H1 (cell line): ENCODE results near the gene PRSS22. TPM values are rescaled to one million over a fixed set of nuclear protein-coding genes. Genes with fewer than 3 reads are reported as not detected.

Experiments used
- CTCF ChIA-PET: fragments of 300-600 bp; sonication (Branson Sonifier 250); formaldehyde crosslinking; loops from one replicate; lab custom pipeline; 2021; ENCODE audit not compliant: partially characterized antibody; lab: Charles Lee
- POLR2A ChIA-PET: fragments of 300-600 bp; sonication (Branson Sonifier 250); formaldehyde crosslinking; loops from one replicate; lab custom pipeline; 2021; ENCODE audit warnings: inconsistent platforms; ENCODE audit not compliant: partially characterized antibody; lab: Charles Lee
- DNase-seq, 2 experiments: peaks; one replicate each; pipeline versions ENCODE4 v3.0.0 to v3.0.0-alpha.2; 2010 to 2022; ENCODE audit warnings: low spot score in 2 of 2, low read depth in 1 of 2, mixed read lengths in 1 of 2
- FAIRE-seq: peaks from 2 replicates; lab custom pipeline; 2011; peaks lifted over from hg19 to GRCh38; lab: Jason Lieb, UNC
- H2AFZ ChIP-seq: 2 replicates; pipeline ENCODE4 v1.8.1; 2012; ENCODE audit warnings: low read length, inconsistent platforms
- H2AK5ac ChIP-seq: 2 replicates; pipeline ENCODE4 v1.6.1; 2013; ENCODE audit warnings: low read depth, low read length
- H2BK120ac ChIP-seq: replicated peaks from 2 replicates; pipeline ENCODE3; 2013; ENCODE audit warnings: low read depth, low read length, inconsistent platforms
- H2BK12ac ChIP-seq: 2 replicates; pipeline ENCODE4 v1.6.1; 2013; ENCODE audit warnings: low read depth, low read length
- H2BK15ac ChIP-seq: 2 replicates; pipeline ENCODE4 v1.6.1; 2013; ENCODE audit warnings: low read length
- H2BK20ac ChIP-seq: 2 replicates; pipeline ENCODE4 v1.6.1; 2013; ENCODE audit warnings: low read length
- H2BK5ac ChIP-seq: 2 replicates; pipeline ENCODE4 v1.6.1; 2013; ENCODE audit warnings: low read depth, low read length
- H3K14ac ChIP-seq: 2 replicates; pipeline ENCODE4 v1.6.1; 2013; ENCODE audit warnings: inconsistent platforms; ENCODE audit not compliant: insufficient read length
- H3K18ac ChIP-seq: 2 replicates; pipeline ENCODE4 v1.6.1; 2013; ENCODE audit warnings: low read length; ENCODE audit errors: extremely low read depth
- H3K23ac ChIP-seq: 2 replicates; pipeline ENCODE4 v1.6.1; 2013; ENCODE audit warnings: inconsistent platforms; ENCODE audit not compliant: insufficient read length
- H3K23me2 ChIP-seq: 2 replicates; pipeline ENCODE4 v1.6.1; 2013; ENCODE audit warnings: low read depth, low read length
- H3K27ac ChIP-seq: 2 replicates; pipeline ENCODE4 v1.6.1; 2011; ENCODE audit warnings: low read depth, low read length, inconsistent platforms
- H3K27me3 ChIP-seq, 4 experiments: replicated peaks in 1 of 4; 1 replicate in 1 of 4; 2 replicates in 3 of 4; pipeline versions ENCODE4 v1.6.1 to v1.8.1; 2011 to 2013; ENCODE audit warnings: low read length in 3 of 4, mild to moderate bottlenecking in 3 of 4, inconsistent platforms in 2 of 4, mixed read lengths in 2 of 4, moderate library complexity in 1 of 4; ENCODE audit not compliant: control insufficient read depth in 3 of 4, insufficient read depth in 3 of 4; ENCODE audit errors: extremely low read depth in 1 of 4
- H3K36me3 ChIP-seq, 4 experiments: 2 replicates each; pipeline versions ENCODE4 v1.6.1 to v1.8.1; 2011 to 2013; ENCODE audit warnings: mild to moderate bottlenecking in 4 of 4, low read length in 3 of 4, moderate library complexity in 2 of 4, control low read depth in 1 of 4, inconsistent platforms in 1 of 4; ENCODE audit not compliant: insufficient read depth in 4 of 4, control insufficient read depth in 2 of 4
- H3K4ac ChIP-seq: replicated peaks from 2 replicates; pipeline ENCODE3; 2013; ENCODE audit warnings: low read length, low read depth, mixed read lengths, inconsistent platforms; ENCODE audit not compliant: insufficient read length
- H3K4me1 ChIP-seq, 4 experiments: replicated peaks in 1 of 4; 1 replicate in 1 of 4; 2 replicates in 3 of 4; pipeline versions ENCODE4 v1.6.1 to v1.8.1; 2011 to 2013; ENCODE audit warnings: low read length in 3 of 4, inconsistent platforms in 2 of 4, mixed read lengths in 1 of 4; ENCODE audit not compliant: insufficient read depth in 4 of 4, control insufficient read depth in 3 of 4
- H3K4me2 ChIP-seq, 2 experiments: 2 replicates each; pipeline versions ENCODE4 v1.6.1 to v1.8.1; 2011 to 2013; ENCODE audit warnings: low read depth in 2 of 2, low read length in 2 of 2, control low read depth in 1 of 2, inconsistent platforms in 1 of 2, mild to moderate bottlenecking in 1 of 2; ENCODE audit not compliant: insufficient read depth in 1 of 2
- H3K4me3 ChIP-seq, 4 experiments: fragments of 200-600, 300-600 bp in 1 of 4; sonication (generic), shearing (Covaris generic), sonication (Bioruptor Twin) in 1 of 4; 2 replicates each; pipeline versions ENCODE4 v1.5.1 to v1.8.1; 2011 to 2016; ENCODE audit warnings: low read length in 4 of 4, low read depth in 3 of 4, control low read depth in 2 of 4, inconsistent platforms in 2 of 4, mild to moderate bottlenecking in 2 of 4, mixed read lengths in 1 of 4, moderate library complexity in 1 of 4; ENCODE audit not compliant: insufficient read depth in 2 of 4; ENCODE audit errors: extremely low read depth in 1 of 4
- H3K56ac ChIP-seq: replicated peaks from 2 replicates; pipeline ENCODE3; 2013; ENCODE audit warnings: low read depth, mild to moderate bottlenecking, mixed read lengths, low read length, inconsistent platforms; ENCODE audit not compliant: insufficient read length
- H3K79me1 ChIP-seq: 2 replicates; pipeline ENCODE4 v1.6.1; 2013; ENCODE audit warnings: low read depth, low read length, control low read depth
- H3K79me2 ChIP-seq, 2 experiments: 2 replicates each; pipeline versions ENCODE4 v1.6.1 to v1.8.1; 2012 to 2013; ENCODE audit warnings: low read length in 2 of 2, mild to moderate bottlenecking in 2 of 2, inconsistent platforms in 1 of 2; ENCODE audit not compliant: insufficient read depth in 2 of 2, control insufficient read depth in 1 of 2
- H3K9ac ChIP-seq, 4 experiments: replicated peaks in 1 of 4; 1 replicate in 1 of 4; 2 replicates in 3 of 4; pipeline versions ENCODE4 v1.6.1 to v1.8.1; 2011 to 2013; ENCODE audit warnings: low read depth in 3 of 4, low read length in 3 of 4, control low read depth in 2 of 4, mild to moderate bottlenecking in 2 of 4, moderate library complexity in 2 of 4, inconsistent platforms in 1 of 4; ENCODE audit errors: extremely low read depth in 1 of 4
- H3K9me3 ChIP-seq, 2 experiments: 2 replicates each; pipeline versions ENCODE4 v1.6.1 to v1.8.1; 2012 to 2013; ENCODE audit warnings: mild to moderate bottlenecking in 2 of 2, moderate library complexity in 2 of 2, control low read depth in 1 of 2, inconsistent platforms in 1 of 2, low read depth in 1 of 2, low read length in 1 of 2, mixed read lengths in 1 of 2; ENCODE audit not compliant: insufficient read depth in 2 of 2
- H4K20me1 ChIP-seq, 2 experiments: replicated peaks in 1 of 2; 2 replicates each; pipeline versions ENCODE3 to v1.8.1; 2011 to 2013; ENCODE audit warnings: inconsistent platforms in 2 of 2, low read length in 2 of 2, mild to moderate bottlenecking in 1 of 2; ENCODE audit not compliant: insufficient read depth in 2 of 2, control insufficient read depth in 1 of 2
- H4K5ac ChIP-seq: 2 replicates; pipeline ENCODE4 v1.6.1; 2013; ENCODE audit warnings: low read length, low read depth, mixed read lengths, inconsistent platforms; ENCODE audit not compliant: insufficient read length
- H4K8ac ChIP-seq: 2 replicates; pipeline ENCODE4 v1.8.0; 2013; ENCODE audit warnings: mild to moderate bottlenecking, moderate library complexity, low read length, inconsistent platforms; ENCODE audit not compliant: insufficient read depth; ENCODE audit errors: extremely low read depth
- H4K91ac ChIP-seq: replicated peaks from 2 replicates; pipeline ENCODE3; 2013; ENCODE audit warnings: low read length, mixed read lengths, inconsistent platforms; ENCODE audit not compliant: insufficient read length
- SIN3A ChIP-seq, 2 experiments: IDR thresholded peaks in 1 of 2; conservative IDR thresholded peaks in 1 of 2; 2 replicates each; pipeline ENCODE4 v1.6.1; 2011 to 2012; ENCODE audit warnings: low read length in 2 of 2, improper control_type of control experiment in 1 of 2, low read depth in 1 of 2, mild to moderate bottlenecking in 1 of 2
- SP2 ChIP-seq: IDR thresholded peaks from 2 replicates; pipeline ENCODE4 v1.6.1; 2012; ENCODE audit warnings: mild to moderate bottlenecking, low read length, inconsistent platforms
- TCF12 ChIP-seq: IDR thresholded peaks from 2 replicates; pipeline ENCODE4 v1.6.1; 2011; ENCODE audit warnings: low read depth, mild to moderate bottlenecking, low read length
- WGBS, 2 experiments: shearing (Covaris generic) in 1 of 2; methylation state at CpG; one replicate each; pipeline versions ENCODE4 v1.1.6 to v1.1.7; 2013 to 2015; ENCODE audit warnings: low lambda C conversion rate in 2 of 2, mixed read lengths in 2 of 2, inconsistent platforms in 1 of 2, low coverage in 1 of 2, missing lambda C conversion rate in 1 of 2; ENCODE audit not compliant: insufficient replicate concordance in 2 of 2, insufficient coverage in 1 of 2, insufficient read length in 1 of 2; ENCODE audit errors: extremely low coverage in 1 of 2, missing lambda C conversion rate in 1 of 2; 5-methylcytosine and 5-hydroxymethylcytosine counted together
- polyA plus RNA-seq, 7 experiments: library from polyadenylated mRNA; depleted of rRNA in 3 of 7; stranded (reverse) in 5 of 7; unstranded in 2 of 7; fragments of >200 nt in 5 of 7; fragments of 200-250 nt in 2 of 7; gene quantifications; 1 replicate in 5 of 7; 2 replicates in 1 of 7; 4 replicates in 1 of 7; pipeline versions ENCODE4 v1.2.1 to v1.2.3, GENCODE V29; 2011 to 2013; ENCODE audit warnings: missing spikeins in 2 of 7, mixed read lengths in 2 of 7
- total RNA-seq: library from RNA; stranded (reverse); fragmentation: NEBNext Ultra II Directional; extraction: Animal tissue kit (Norgen Biotek cat#: 25700); gene quantifications from 2 replicates; pipeline ENCODE4 v1.2.1, GENCODE V29; 2021
- TF ChIP-seq, protein P1 (sequence below): IDR thresholded peaks from 2 replicates; pipeline ENCODE4 v1.6.1; 2012; ENCODE audit warnings: inconsistent platforms
- TF ChIP-seq, protein P2 (sequence below): IDR thresholded peaks from 2 replicates; pipeline ENCODE4 v1.6.1; 2012; ENCODE audit warnings: low read length, inconsistent platforms
- TF ChIP-seq, protein P3 (sequence below): IDR thresholded peaks from 2 replicates; pipeline ENCODE4 v1.6.1; 2011; ENCODE audit warnings: low read length, improper control_type of control experiment

The PRSS22 gene
- total and polyA plus RNA-seq, 2 of the 8 experiments (the other 6 are each of a cell fraction or from before 2014, with no cell fraction given) = 4.0 to 4.4 TPM

DNA sequence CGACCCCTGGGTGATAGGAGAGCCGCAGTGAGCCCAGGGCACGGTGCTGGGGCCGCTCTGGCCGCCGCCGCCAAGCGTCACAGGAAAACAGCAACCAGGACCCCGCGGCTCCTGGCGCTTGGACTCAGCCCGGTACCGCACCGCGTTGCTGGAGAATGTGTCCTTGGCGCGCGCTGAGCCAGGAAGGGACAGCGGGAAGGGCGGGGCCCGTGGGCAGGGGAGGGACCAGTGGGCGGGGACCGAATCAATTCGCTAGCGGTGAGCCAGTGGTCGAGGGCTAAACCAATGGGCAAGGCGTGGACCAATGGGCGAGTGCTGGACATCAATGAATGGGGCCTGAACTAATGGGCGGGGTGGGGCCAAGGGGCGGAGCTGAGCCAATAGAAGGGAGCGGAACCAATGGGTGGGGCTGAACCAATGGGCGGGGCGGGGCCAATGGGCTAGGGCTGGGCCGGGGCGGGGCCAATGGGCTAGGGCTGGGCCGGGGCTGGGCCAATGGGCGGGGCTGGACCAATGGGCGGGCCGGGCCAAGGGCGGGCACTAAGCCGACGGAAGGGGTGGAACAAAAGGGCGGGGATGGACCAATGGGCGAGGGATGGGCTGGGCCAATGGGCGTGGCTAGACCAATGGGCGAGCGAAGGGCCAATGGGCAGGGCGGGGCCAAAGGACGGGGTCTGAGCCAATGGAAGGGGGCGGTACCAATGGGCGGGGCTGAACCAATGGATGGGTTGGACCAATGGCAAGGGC is 47.4 kb upstream of the PRSS22 start:
- peaks cover 0 to 2% (median 0%) of the 10 kb centered on the region in 4 experiments; a peak in 2 of 7 replicates for H3K4me1 ChIP-seq
- H2AFZ ChIP-seq = no peak overlapping the region
- H3K4me2 ChIP-seq = peak overlapping the region; percentile 58 to 89
- no peaks in the 10 kb centered on the region for H3K9me3 ChIP-seq
- H4K91ac ChIP-seq = no peak overlapping the region
- no peak overlapping the region for H3K18ac ChIP-seq
- no peak overlapping the region for H2BK5ac ChIP-seq
- H3K27ac ChIP-seq = peak overlapping the region; percentile 63
- H3K23ac ChIP-seq = no peak overlapping the region
- H3K36me3 ChIP-seq = no peaks in the 10 kb centered on the region
- no peak overlapping the region for H2AK5ac ChIP-seq
- FAIRE-seq = peak; percentile 55
- POLR2A ChIA-PET = interaction anchor here (0.6 to 2.6 kb wide), 4 partner anchors 23 to 128 kb away, joined by 3 to 11 read pairs (median 4); partner anchors contain the start of genes ELOB and FLYWCH2
- H2BK15ac ChIP-seq = no peak overlapping the region
- H2BK12ac ChIP-seq = no peak overlapping the region
- H4K5ac ChIP-seq = no peak overlapping the region
- 1% methylated on average over 17 of the region's 51 CpGs; no CpG with 5 or more reads in 1 of the 2 experiments for WGBS, 2 experiments
- no peak overlapping the region for H4K8ac ChIP-seq
- no peaks in the 10 kb centered on the region for H3K79me2 ChIP-seq
- CTCF ChIA-PET = interaction anchor here (1.0 to 3.6 kb wide), 9 partner anchors 9 to 67 kb away, joined by 3 to 29 read pairs (median 5); partner anchors contain the start of gene FLYWCH2
- H4K20me1 ChIP-seq = no peaks in the 10 kb centered on the region
- DNase-seq = peak; percentile 99 to 100
- H3K79me1 ChIP-seq = no peaks in the 10 kb centered on the region
- H3K4me3 ChIP-seq = peak overlapping the region; percentile 56 to 85 (median 70)
- H2BK120ac ChIP-seq = no peak overlapping the region
- H3K56ac ChIP-seq = peak overlapping the region; percentile 46
- peak overlapping the region; percentile 39 to 83 (median 73); a peak in 6 of 7 replicates for H3K9ac ChIP-seq
- H3K14ac ChIP-seq = no peak overlapping the region
- H3K4ac ChIP-seq = no peak overlapping the region
- H2BK20ac ChIP-seq = no peak overlapping the region
- H3K27me3 ChIP-seq = no peaks in the 10 kb centered on the region
- H3K23me2 ChIP-seq = peaks cover 4% of the 10 kb centered on the region; the same call in 1 of the 2 replicates
- TF ChIP-seq SP2 (no peak), TCF12 (no peak), SIN3A (conservative IDR thresholded peaks at IDR 0.05 in 1 of 2, IDR thresholded peaks at IDR 0.05 in 1 of 2; ENCODE audit: low read depth in 1 of 2, low read length in 2 of 2) (no peak; a peak in 1 of 4 replicates)
- TF ChIP-seq, protein P1, sequence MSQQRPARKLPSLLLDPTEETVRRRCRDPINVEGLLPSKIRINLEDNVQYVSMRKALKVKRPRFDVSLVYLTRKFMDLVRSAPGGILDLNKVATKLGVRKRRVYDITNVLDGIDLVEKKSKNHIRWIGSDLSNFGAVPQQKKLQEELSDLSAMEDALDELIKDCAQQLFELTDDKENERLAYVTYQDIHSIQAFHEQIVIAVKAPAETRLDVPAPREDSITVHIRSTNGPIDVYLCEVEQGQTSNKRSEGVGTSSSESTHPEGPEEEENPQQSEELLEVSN = no peak
- TF ChIP-seq, protein P2, sequence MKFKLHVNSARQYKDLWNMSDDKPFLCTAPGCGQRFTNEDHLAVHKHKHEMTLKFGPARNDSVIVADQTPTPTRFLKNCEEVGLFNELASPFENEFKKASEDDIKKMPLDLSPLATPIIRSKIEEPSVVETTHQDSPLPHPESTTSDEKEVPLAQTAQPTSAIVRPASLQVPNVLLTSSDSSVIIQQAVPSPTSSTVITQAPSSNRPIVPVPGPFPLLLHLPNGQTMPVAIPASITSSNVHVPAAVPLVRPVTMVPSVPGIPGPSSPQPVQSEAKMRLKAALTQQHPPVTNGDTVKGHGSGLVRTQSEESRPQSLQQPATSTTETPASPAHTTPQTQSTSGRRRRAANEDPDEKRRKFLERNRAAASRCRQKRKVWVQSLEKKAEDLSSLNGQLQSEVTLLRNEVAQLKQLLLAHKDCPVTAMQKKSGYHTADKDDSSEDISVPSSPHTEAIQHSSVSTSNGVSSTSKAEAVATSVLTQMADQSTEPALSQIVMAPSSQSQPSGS = no peak
- TF ChIP-seq, protein P3, sequence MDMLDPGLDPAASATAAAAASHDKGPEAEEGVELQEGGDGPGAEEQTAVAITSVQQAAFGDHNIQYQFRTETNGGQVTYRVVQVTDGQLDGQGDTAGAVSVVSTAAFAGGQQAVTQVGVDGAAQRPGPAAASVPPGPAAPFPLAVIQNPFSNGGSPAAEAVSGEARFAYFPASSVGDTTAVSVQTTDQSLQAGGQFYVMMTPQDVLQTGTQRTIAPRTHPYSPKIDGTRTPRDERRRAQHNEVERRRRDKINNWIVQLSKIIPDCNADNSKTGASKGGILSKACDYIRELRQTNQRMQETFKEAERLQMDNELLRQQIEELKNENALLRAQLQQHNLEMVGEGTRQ = no peak
